Tibial artery (tissue), 4 donors: ENCODE measurements around the gene PLPP3.

Source experiments
- DNase-seq, 2 donors: peaks; one replicate each; pipeline ENCODE4 v3.0.0-alpha.2; 2019
- H3K27ac ChIP-seq, 2 donors: fragments of 200-600 bp; sonication (generic) in 1 of 2; 1 replicate in 1 of 2; 2 replicates in 1 of 2; pipeline ENCODE4 v1.5.1; 2018 to 2019; ENCODE audit warnings: mild to moderate bottlenecking in 1 of 2
- H3K27me3 ChIP-seq, 2 donors: fragments of 200-600 bp; sonication (generic) in 1 of 2; one replicate each; pipeline versions ENCODE4 v1.5.1 to v1.6.0; 2016 to 2019
- H3K36me3 ChIP-seq, 3 donors: fragments of 200-600 bp; sonication (generic) in 2 of 3; one replicate each; pipeline ENCODE4 v1.5.1; 2016 to 2019; ENCODE audit warnings: mild to moderate bottlenecking in 2 of 3
- H3K4me1 ChIP-seq, 4 donors: fragments of 200-600 bp; sonication (generic) in 2 of 4; 1 replicate in 3 of 4; 2 replicates in 1 of 4; pipeline ENCODE4 v1.5.1; 2016 to 2019
- H3K4me3 ChIP-seq, 2 donors: fragments of 200-600 bp; sonication (generic) in 1 of 2; 1 replicate in 1 of 2; 2 replicates in 1 of 2; pipeline ENCODE4 v1.5.1; 2018 to 2019; ENCODE audit warnings: mild to moderate bottlenecking in 2 of 2
- H3K9me3 ChIP-seq, 3 donors: fragments of 200-600 bp; sonication (generic) in 1 of 3; one replicate each; pipeline ENCODE4 v1.5.1; 2016 to 2019
- CTCF ChIP-seq, 2 experiments: fragments of 200-600 bp in 1 of 2; fragments of 450-650 bp in 1 of 2; IDR thresholded peaks; one replicate each; pipeline ENCODE4 v1.5.1; 2017 to 2019; ENCODE audit warnings: antibody characterized with exemption in 2 of 2, mild to moderate bottlenecking in 1 of 2, moderate library complexity in 1 of 2
- intact Hi-C: fragments of 100-400 bp; cut with DNase I; formaldehyde crosslinking; loops from one replicate; pipeline ENCODE4 v1.15.0; 2023; ENCODE audit warnings: low total_unique reads

Gene PLPP3

GRCh38 chr1:56502700-56503245 is 76.6 kb downstream of the PLPP3 start:
- H3K9me3 ChIP-seq: no peaks in the 10 kb centered on the region
- H3K4me1 ChIP-seq: peaks cover 0 to 13% (median 0%) of the 10 kb centered on the region in 4 donors
- no peaks in the 10 kb centered on the region for H3K27me3 ChIP-seq
- H3K36me3 ChIP-seq: peaks cover 33 to 62% (median 53%) of the 10 kb centered on the region in 3 donors
- intact Hi-C loops: no loop called here
- H3K4me3 ChIP-seq: no peak overlapping the region
- TF ChIP-seq CTCF (IDR thresholded peaks at IDR 0.05): no peak
- H3K27ac ChIP-seq: no peak overlapping the region
- no peak for DNase-seq

- no peak for TF ChIP-seq CTCF (IDR thresholded peaks at IDR 0.05)
- Histone ChIP-seq H3K9me3 (no peaks in the 10 kb centered on the region), H3K27me3 (no peaks in the 10 kb centered on the region), H3K27ac (no peak overlapping the region), H3K36me3 (peaks cover 24 to 59% (median 45%) of the 10 kb centered on the region in 3 donors), H3K4me3 (no peak overlapping the region), H3K4me1 (peaks cover 0 to 13% (median 0%) of the 10 kb centered on the region in 4 donors)
- intact Hi-C loops: no loop called here
- peak in 1 of 2 donors; percentile 43 for DNase-seq
Measured at GRCh38 chr1:56501888-56502287, 77.5 kb downstream of the PLPP3 start.

GRCh38 chr1:56501426-56501825 is 77.9 kb downstream of the PLPP3 start:
- Histone ChIP-seq H3K4me1 (peaks cover 0 to 15% (median 0%) of the 10 kb centered on the region in 4 donors), H3K27me3 (no peaks in the 10 kb centered on the region), H3K36me3 (peaks cover 23 to 59% (median 41%) of the 10 kb centered on the region in 3 donors), H3K27ac (no peak overlapping the region), H3K4me3 (no peak overlapping the region), H3K9me3 (no peaks in the 10 kb centered on the region)
- intact Hi-C loops: no loop called here
- no peak for DNase-seq
- TF ChIP-seq CTCF (IDR thresholded peaks at IDR 0.05): no peak

GRCh38 chr1:56496821-56497772 is 82.3 kb downstream of the PLPP3 start:
- intact Hi-C loops: no loop called here
- H3K36me3 ChIP-seq: peaks cover 28 to 54% (median 37%) of the 10 kb centered on the region in 3 donors
- peaks cover 0 to 25% (median 2%) of the 10 kb centered on the region in 4 donors for H3K4me1 ChIP-seq
- H3K4me3 ChIP-seq: no peak overlapping the region
- no peaks in the 10 kb centered on the region for H3K9me3 ChIP-seq
- DNase-seq: no peak
- no peaks in the 10 kb centered on the region for H3K27me3 ChIP-seq
- H3K27ac ChIP-seq: no peak overlapping the region
- TF ChIP-seq CTCF (IDR thresholded peaks at IDR 0.05): no peak

- Histone ChIP-seq H3K9me3 (no peaks in the 10 kb centered on the region), H3K4me1 (peaks cover 0 to 28% (median 11%) of the 10 kb centered on the region in 4 donors), H3K27me3 (no peaks in the 10 kb centered on the region), H3K4me3 (no peak overlapping the region), H3K27ac (no peak overlapping the region), H3K36me3 (peaks cover 28 to 54% (median 37%) of the 10 kb centered on the region in 3 donors)
- no peak for DNase-seq
- intact Hi-C loops: no loop called here
- no peak for TF ChIP-seq CTCF (IDR thresholded peaks at IDR 0.05)
Measured at GRCh38 chr1:56496158-56496557, 83.2 kb downstream of the PLPP3 start.
